Esophagus squamous epithelium (tissue), 5 donors: ENCODE data around the gene SLC24A4. TPM values are rescaled to one million over a fixed set of nuclear protein-coding genes. Genes with fewer than 3 reads are reported as not detected.
A peak's percentile ranks its signal among the peaks of the same experiment; 100 is the strongest.

Experiments
- DNase-seq: peaks from one replicate; lab custom pipeline; 2025; lab: John Stamatoyannopoulos, UW
- H3K27ac ChIP-seq, 4 donors: fragments of 200-600 bp; sonication (generic); one replicate each; pipeline ENCODE4 v1.5.1; 2016 to 2019; ENCODE audit warnings: mild to moderate bottlenecking in 1 of 4
- H3K27me3 ChIP-seq, 4 donors: fragments of 200-600 bp; sonication (generic); 1 replicate in 3 of 4; 2 replicates in 1 of 4; pipeline versions ENCODE4 v1.5.1 to v1.6.0; 2017 to 2021; ENCODE audit warnings: antibody characterized with exemption in 1 of 4
- H3K36me3 ChIP-seq, 3 donors: fragments of 200-600 bp; sonication (generic); one replicate each; pipeline ENCODE4 v1.5.1; 2016 to 2019
- H3K4me1 ChIP-seq, 3 donors: fragments of 200-600 bp; sonication (generic); one replicate each; pipeline ENCODE4 v1.5.1; 2017 to 2019
- H3K4me3 ChIP-seq, 4 donors: fragments of 200-600 bp; sonication (generic); 1 replicate in 3 of 4; 2 replicates in 1 of 4; pipeline ENCODE4 v1.5.1; 2016 to 2019; ENCODE audit warnings: mild to moderate bottlenecking in 2 of 4, moderate library complexity in 1 of 4
- H3K9me3 ChIP-seq, 3 donors: fragments of 200-600 bp; sonication (generic); one replicate each; pipeline ENCODE4 v1.5.1; 2016 to 2019
- CTCF ChIP-seq, 6 experiments: fragments of 450-650 bp in 4 of 6; fragments of 200-600 bp in 2 of 6; sonication (generic) in 2 of 6; IDR thresholded peaks; one replicate each; pipeline ENCODE4 v1.5.1; 2016 to 2019; ENCODE audit warnings: antibody characterized with exemption in 6 of 6, mild to moderate bottlenecking in 4 of 6, moderate library complexity in 4 of 6
- POLR2A ChIP-seq, 4 donors: fragments of 450-650 bp; IDR thresholded peaks; one replicate each; pipeline ENCODE4 v1.6.1; 2017; ENCODE audit warnings: antibody characterized with exemption in 4 of 4, mild to moderate bottlenecking in 4 of 4, moderate library complexity in 3 of 4
- WGBS, 2 donors: methylation state at CpG; one replicate each; pipeline ENCODE4 v1.1.5; 2018; 5-methylcytosine and 5-hydroxymethylcytosine counted together
- intact Hi-C: fragments of 100-400 bp; cut with DNase I; formaldehyde crosslinking; loops from one replicate; pipeline ENCODE4 v1.15.0; 2022
- total RNA-seq, 4 donors: library from RNA; depleted of rRNA; stranded (reverse); fragments of >200 nt; gene quantifications; one replicate each; pipeline ENCODE4 v1.1.0, GENCODE V29; 2016
- donor health status: DM: yes; HTN: yes; CAD: no.

SLC24A4 gene
- total RNA-seq, 4 donors from 2014 or later = 0.04 to 0.38 (median 0.20) TPM

GRCh38 chr14:92457016-92457565, 134.1 kb downstream of the SLC24A4 start:
- 72 to 90% methylated on average over 5 of the region's 5 CpGs for WGBS, 2 donors
- TF ChIP-seq POLR2A (IDR thresholded peaks at IDR 0.05) = no peak
- TF ChIP-seq CTCF (IDR thresholded peaks at IDR 0.05) = no peak
- Histone ChIP-seq H3K4me1 (peaks cover 3 to 25% (median 7%) of the 10 kb centered on the region in 3 donors), H3K36me3 (no peaks in the 10 kb centered on the region), H3K27me3 (no peaks in the 10 kb centered on the region), H3K27ac (no peak overlapping the region), H3K4me3 (no peak overlapping the region), H3K9me3 (no peaks in the 10 kb centered on the region)
- no peak for DNase-seq
- intact Hi-C loops = no loop called here

GRCh38 chr14:92458136-92459029, 135.4 kb downstream of the SLC24A4 start:
- intact Hi-C loops = no loop called here
- no peak overlapping the region for H3K4me3 ChIP-seq
- H3K9me3 ChIP-seq = no peaks in the 10 kb centered on the region
- no peak for DNase-seq
- H3K27ac ChIP-seq = peak overlapping the region in 1 of 4 donors; percentile 21
- no peaks in the 10 kb centered on the region for H3K36me3 ChIP-seq
- H3K4me1 ChIP-seq = peaks cover 3 to 26% (median 7%) of the 10 kb centered on the region in 3 donors
- no peak for TF ChIP-seq POLR2A (IDR thresholded peaks at IDR 0.05)
- TF ChIP-seq CTCF (IDR thresholded peaks at IDR 0.05) = no peak
- H3K27me3 ChIP-seq = no peaks in the 10 kb centered on the region
- WGBS, 2 donors = 20 to 100% methylated on average over 1 to 3 of the region's 17 CpGs

GRCh38 chr14:92459030-92459949, 136.3 kb downstream of the SLC24A4 start:
- Histone ChIP-seq H3K36me3 (no peaks in the 10 kb centered on the region), H3K4me3 (no peak overlapping the region), H3K27me3 (no peaks in the 10 kb centered on the region), H3K4me1 (peaks cover 3 to 26% (median 7%) of the 10 kb centered on the region in 3 donors), H3K9me3 (no peaks in the 10 kb centered on the region), H3K27ac (peak overlapping the region in 2 of 4 donors; percentile 48 to 74)
- TF ChIP-seq POLR2A (IDR thresholded peaks at IDR 0.05) (no peak), CTCF (IDR thresholded peaks at IDR 0.05) (no peak)
- intact Hi-C loops = no loop called here
- DNase-seq = no peak
- WGBS, 2 donors = 63 to 77% methylated on average over 6 to 12 of the region's 18 CpGs

GRCh38 chr14:92459950-92460421, 137.0 kb downstream of the SLC24A4 start:
- Histone ChIP-seq H3K27ac (peak overlapping the region in 2 of 4 donors; percentile 48 to 74), H3K9me3 (no peaks in the 10 kb centered on the region), H3K36me3 (no peaks in the 10 kb centered on the region), H3K4me1 (peaks cover 3 to 26% (median 7%) of the 10 kb centered on the region in 3 donors), H3K27me3 (no peaks in the 10 kb centered on the region), H3K4me3 (no peak overlapping the region)
- peak in 2 of 6 experiments; percentile 6 to 26 for TF ChIP-seq CTCF (IDR thresholded peaks at IDR 0.05)
- no peak for TF ChIP-seq POLR2A (IDR thresholded peaks at IDR 0.05)
- intact Hi-C loops = no loop called here
- DNase-seq = no peak
- 67 to 73% methylated on average over 3 to 6 of the region's 12 CpGs for WGBS, 2 donors
